Upper lobe of left lung (tissue), 4 donors: ENCODE results near the gene TMEM108.

Source experiments
- CTCF ChIP-seq, 6 experiments: fragments of 450-650 bp in 4 of 6; fragments of 200-600 bp in 2 of 6; sonication (generic) in 2 of 6; IDR thresholded peaks; one replicate each; pipeline ENCODE4 v1.5.1; 2016 to 2019; ENCODE audit warnings: antibody characterized with exemption in 6 of 6
- EP300 ChIP-seq, 4 donors: sonication (generic); formaldehyde crosslinking; IDR thresholded peaks; one replicate each; pipeline ENCODE4 v1.5.1; 2017; ENCODE audit warnings: antibody characterized with exemption in 4 of 4, control low read depth in 2 of 4
- POLR2A ChIP-seq, 4 donors: fragments of 450-650 bp; IDR thresholded peaks; one replicate each; pipeline ENCODE4 v1.5.1; 2016 to 2017; ENCODE audit warnings: antibody characterized with exemption in 4 of 4, mild to moderate bottlenecking in 2 of 4

- TF ChIP-seq POLR2A (IDR thresholded peaks at IDR 0.05) (no peak), CTCF (IDR thresholded peaks at IDR 0.05) (no peak), EP300 (IDR thresholded peaks at IDR 0.05) (no peak)
Observed at GRCh38 chr3:133360476-133360875, 322.3 kb downstream of the TMEM108 start.
